DOHH2 (cell line): ENCODE results near the gene PNO1.

Experiments used
- CTCF ChIP-seq: fragments of 200-600 bp; sonication (generic); IDR thresholded peaks from one replicate; pipeline ENCODE4 v1.5.1; 2014; ENCODE audit warnings: antibody characterized with exemption, mild to moderate bottlenecking, low read depth, low read length; ENCODE audit not compliant: poor library complexity, severe bottlenecking
- EZH2phosphoT487 ChIP-seq: fragments of 200-600 bp; sonication (generic); IDR thresholded peaks from 2 replicates; pipeline ENCODE4 v1.6.1; 2017; ENCODE audit warnings: borderline replicate concordance, mild to moderate bottlenecking, antibody characterized with exemption, low read length, moderate library complexity, mixed read lengths

GRCh38 chr2:68151037-68151436, 6.7 kb upstream of the PNO1 start:
- no peak for TF ChIP-seq CTCF
- TF ChIP-seq EZH2phosphoT487, result no peak
